Ishikawa (cell line): Measurements from ENCODE around the gene PIRT.

Experiments
- CEBPB ChIP-seq: IDR thresholded peaks from 2 replicates; pipeline ENCODE4 v1.6.1; 2012
- CREB1 ChIP-seq: IDR thresholded peaks from 2 replicates; pipeline ENCODE4 v1.6.1; 2012; ENCODE audit warnings: low read depth
- EGR1 ChIP-seq: IDR thresholded peaks from 2 replicates; pipeline ENCODE4 v1.6.1; 2012
- EP300 ChIP-seq: IDR thresholded peaks from 2 replicates; pipeline ENCODE4 v1.6.1; 2012; ENCODE audit warnings: borderline replicate concordance
- FOXM1 ChIP-seq: IDR thresholded peaks from 2 replicates; pipeline ENCODE4 v1.6.1; 2012; ENCODE audit warnings: low read depth, borderline replicate concordance
- MAX ChIP-seq: IDR thresholded peaks from 2 replicates; pipeline ENCODE4 v1.6.1; 2012
- NFIC ChIP-seq: IDR thresholded peaks from 2 replicates; pipeline ENCODE4 v1.6.1; 2012
- RAD21 ChIP-seq: IDR thresholded peaks from 2 replicates; pipeline ENCODE4 v1.6.1; 2012; ENCODE audit warnings: low read depth
- TAF1 ChIP-seq: IDR thresholded peaks from 2 replicates; pipeline ENCODE4 v1.6.1; 2012; ENCODE audit warnings: low read depth, mild to moderate bottlenecking
- TCF12 ChIP-seq: IDR thresholded peaks from 2 replicates; pipeline ENCODE4 v1.6.1; 2012; ENCODE audit warnings: low read depth
- TEAD4 ChIP-seq: IDR thresholded peaks from 2 replicates; pipeline ENCODE4 v1.6.1; 2012
- USF1 ChIP-seq: IDR thresholded peaks from 2 replicates; pipeline ENCODE4 v1.6.1; 2012
- YY1 ChIP-seq: IDR thresholded peaks from 2 replicates; pipeline ENCODE4 v1.6.1; 2012; ENCODE audit warnings: low read depth
- ZBTB7A ChIP-seq: IDR thresholded peaks from 2 replicates; pipeline ENCODE4 v1.6.1; 2012; ENCODE audit warnings: low read depth
- TF ChIP-seq, protein P1 (sequence below): IDR thresholded peaks from 2 replicates; pipeline ENCODE4 v1.6.1; 2012; ENCODE audit warnings: low read depth, mild to moderate bottlenecking

The PIRT gene

DNA sequence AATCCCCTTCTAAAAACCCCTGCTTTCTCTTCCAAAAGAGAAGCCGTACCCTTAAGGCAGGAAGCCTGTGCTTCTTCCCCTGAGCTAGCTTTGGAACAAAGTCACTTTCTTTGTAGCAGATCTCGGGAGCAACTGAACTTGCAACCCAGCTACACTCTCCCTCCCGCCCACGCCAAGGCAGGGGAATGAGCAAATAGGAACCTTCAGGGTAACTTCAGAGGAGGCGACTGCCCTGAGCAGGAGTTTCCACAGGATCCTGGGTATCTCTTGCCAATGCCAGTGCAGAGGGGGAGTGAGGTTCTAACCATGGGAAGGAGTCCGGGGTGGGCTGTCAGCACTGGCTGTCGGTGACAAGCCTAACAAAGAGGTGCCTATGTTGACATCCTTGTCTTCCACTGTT lies 5.9 kb upstream of the PIRT start:
- TF ChIP-seq CREB1 (no peak), TCF12 (no peak), YY1 (no peak), EP300 (no peak), USF1 (no peak), RAD21 (no peak), EGR1 (no peak), MAX (no peak), CEBPB (no peak), TEAD4 (no peak), ZBTB7A (no peak), NFIC (no peak), FOXM1 (no peak), TAF1 (no peak)
- TF ChIP-seq, protein P1, sequence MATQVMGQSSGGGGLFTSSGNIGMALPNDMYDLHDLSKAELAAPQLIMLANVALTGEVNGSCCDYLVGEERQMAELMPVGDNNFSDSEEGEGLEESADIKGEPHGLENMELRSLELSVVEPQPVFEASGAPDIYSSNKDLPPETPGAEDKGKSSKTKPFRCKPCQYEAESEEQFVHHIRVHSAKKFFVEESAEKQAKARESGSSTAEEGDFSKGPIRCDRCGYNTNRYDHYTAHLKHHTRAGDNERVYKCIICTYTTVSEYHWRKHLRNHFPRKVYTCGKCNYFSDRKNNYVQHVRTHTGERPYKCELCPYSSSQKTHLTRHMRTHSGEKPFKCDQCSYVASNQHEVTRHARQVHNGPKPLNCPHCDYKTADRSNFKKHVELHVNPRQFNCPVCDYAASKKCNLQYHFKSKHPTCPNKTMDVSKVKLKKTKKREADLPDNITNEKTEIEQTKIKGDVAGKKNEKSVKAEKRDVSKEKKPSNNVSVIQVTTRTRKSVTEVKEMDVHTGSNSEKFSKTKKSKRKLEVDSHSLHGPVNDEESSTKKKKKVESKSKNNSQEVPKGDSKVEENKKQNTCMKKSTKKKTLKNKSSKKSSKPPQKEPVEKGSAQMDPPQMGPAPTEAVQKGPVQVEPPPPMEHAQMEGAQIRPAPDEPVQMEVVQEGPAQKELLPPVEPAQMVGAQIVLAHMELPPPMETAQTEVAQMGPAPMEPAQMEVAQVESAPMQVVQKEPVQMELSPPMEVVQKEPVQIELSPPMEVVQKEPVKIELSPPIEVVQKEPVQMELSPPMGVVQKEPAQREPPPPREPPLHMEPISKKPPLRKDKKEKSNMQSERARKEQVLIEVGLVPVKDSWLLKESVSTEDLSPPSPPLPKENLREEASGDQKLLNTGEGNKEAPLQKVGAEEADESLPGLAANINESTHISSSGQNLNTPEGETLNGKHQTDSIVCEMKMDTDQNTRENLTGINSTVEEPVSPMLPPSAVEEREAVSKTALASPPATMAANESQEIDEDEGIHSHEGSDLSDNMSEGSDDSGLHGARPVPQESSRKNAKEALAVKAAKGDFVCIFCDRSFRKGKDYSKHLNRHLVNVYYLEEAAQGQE, result no peak

- TF ChIP-seq NFIC (no peak), MAX (no peak), RAD21 (no peak), EP300 (no peak), FOXM1 (no peak), TEAD4 (no peak), CEBPB (no peak), YY1 (no peak), USF1 (no peak), CREB1 (no peak), ZBTB7A (no peak), TAF1 (no peak), EGR1 (no peak), TCF12 (no peak)
- TF ChIP-seq, protein P1, result no peak
Observed at GRCh38 chr17:10842658-10843057, 4.8 kb upstream of the PIRT start.

DNA sequence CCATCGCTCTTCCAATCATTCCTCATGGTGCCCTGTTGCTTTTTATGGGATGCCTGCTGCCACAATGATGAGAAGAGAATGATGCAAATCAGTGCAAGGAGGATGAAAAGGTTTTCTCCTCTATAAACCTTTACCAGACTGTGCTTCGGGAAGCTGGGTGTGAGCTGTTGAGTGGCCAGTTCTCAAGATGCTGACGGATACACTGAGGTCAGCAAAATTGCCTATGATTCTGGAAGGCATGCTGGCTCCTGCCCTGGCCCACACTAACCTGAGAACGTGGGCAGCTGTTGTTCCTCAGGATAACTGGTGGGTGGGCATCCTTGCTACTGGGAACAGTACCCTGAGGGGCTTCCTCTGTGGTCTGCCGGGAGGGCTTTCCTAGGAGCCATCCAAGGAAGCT lies 795 bp upstream of the PIRT start:
- TF ChIP-seq USF1 (no peak), EP300 (no peak), TAF1 (no peak), CEBPB (no peak), RAD21 (no peak), YY1 (no peak), TEAD4 (no peak), CREB1 (no peak), MAX (no peak)
- TF ChIP-seq, protein P1, result no peak

GRCh38 chr17:10836966-10837590 lies 809 bp downstream of the PIRT start:
- no peak for TF ChIP-seq CEBPB
- TF ChIP-seq MAX, result no peak
- no peak for TF ChIP-seq TAF1
- TF ChIP-seq RAD21, result no peak
